SH-SY5Y (cell line): ENCODE data around the gene CELA3B.

Source experiments
- GATA2 ChIP-seq: IDR thresholded peaks from 2 replicates; pipeline ENCODE4 v1.6.1; 2011; ENCODE audit warnings: mild to moderate bottlenecking, low read depth, low read length
- GATA3 ChIP-seq: IDR thresholded peaks from 2 replicates; pipeline ENCODE4 v1.6.1; 2011; ENCODE audit warnings: low read depth, mild to moderate bottlenecking, low read length, moderate library complexity

GRCh38 chr1:21935393-21935804 lies 41.4 kb upstream of the CELA3B start:
- TF ChIP-seq GATA3, result no peak
- no peak for TF ChIP-seq GATA2
